ENCODE data around the gene NKAIN4. TPM values are rescaled to one million over a fixed set of nuclear protein-coding genes. Genes with fewer than 3 reads are reported as not detected.

The NKAIN4 gene
- polyA plus RNA-seq = 6.8 TPM
- long read RNA-seq, donor 1 = 0 reads
- long read RNA-seq, donor 2, partial matches to known transcripts = 0 of 5 reads
- long read RNA-seq, donor 2, other reads (novel, unspliced or antisense) = 0 of 5 reads
- long read RNA-seq, donor 3, partial matches to known transcripts = 0 of 1 reads
- long read RNA-seq, donor 3, other reads (novel, unspliced or antisense) = 0 of 1 reads
- long read RNA-seq, donor 4 = 0 reads
- long read RNA-seq, donor 5, partial matches to known transcripts = 0 of 1 reads
- long read RNA-seq, donor 5, other reads (novel, unspliced or antisense) = 0 of 1 reads
- long read RNA-seq, donor 6, partial matches to known transcripts = 0 of 2 reads
- long read RNA-seq, donor 6, other reads (novel, unspliced or antisense) = 0 of 2 reads
- long read RNA-seq, donor 7, partial matches to known transcripts = 0 of 4 reads
- long read RNA-seq, donor 7, other reads (novel, unspliced or antisense) = 0 of 4 reads
- long read RNA-seq, donor 8, partial matches to known transcripts = 0 of 2 reads
- long read RNA-seq, donor 8, other reads (novel, unspliced or antisense) = 0 of 2 reads
- long read RNA-seq, donor 9, partial matches to known transcripts = 0 of 2 reads
- long read RNA-seq, donor 9, other reads (novel, unspliced or antisense) = 0 of 2 reads
- long read RNA-seq, donor 10 = 0 reads
- long read RNA-seq, donor 11, partial matches to known transcripts = 0 of 3 reads
- long read RNA-seq, donor 11, other reads (novel, unspliced or antisense) = 0 of 3 reads

DNA sequence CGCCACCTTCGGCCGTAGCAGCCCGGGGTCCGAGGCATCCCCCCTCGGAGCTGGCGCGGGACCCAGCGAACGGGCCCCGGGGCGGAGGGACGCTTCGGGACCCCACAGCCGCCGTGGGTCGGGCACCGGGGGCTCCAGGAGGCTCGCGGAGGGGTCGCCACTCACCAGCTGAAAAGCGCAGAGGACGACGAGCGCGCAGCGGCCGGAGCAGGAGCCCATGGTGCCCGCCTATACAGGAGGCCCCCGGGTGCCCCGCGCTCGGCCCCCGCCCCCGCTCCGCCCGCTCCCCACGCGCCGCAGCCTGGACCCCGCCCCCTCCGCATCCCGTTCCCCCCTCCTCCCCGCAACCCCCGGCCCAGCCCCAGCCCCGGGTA lies at the start of gene NKAIN4:
Gene NKAIN4, minus strand, starts transcription at position 232 of the 374 bp plus-strand sequence. Its CDS starts 13 bp downstream, at position 219.
- peaks cover 3% of the 10 kb centered on the region for H3K9me3 ChIP-seq (ENCODE audit: control insufficient read depth, low read depth, low read length)
- H3K4me1 ChIP-seq (ENCODE audit: control insufficient read depth, insufficient read depth, low read length) = peaks cover 12% of the 10 kb centered on the region
- no peaks in the 10 kb centered on the region for H3K36me3 ChIP-seq (ENCODE audit: control insufficient read depth, insufficient read depth, low read length)
- H3K4me3 ChIP-seq (ENCODE audit: low read length) = peak within 1 kb of the TSS; percentile 16
- H3K27ac ChIP-seq (ENCODE audit: low read length) = no peak within 1 kb of the TSS
- peaks cover 44% of the 10 kb centered on the region for H3K27me3 ChIP-seq (ENCODE audit: control insufficient read depth, insufficient read depth, low read length)
- no CpG with 5 or more reads among the region's 46 CpGs for WGBS (ENCODE audit: insufficient coverage, low lambda C conversion rate)
- no peak for DNase-seq

DNA sequence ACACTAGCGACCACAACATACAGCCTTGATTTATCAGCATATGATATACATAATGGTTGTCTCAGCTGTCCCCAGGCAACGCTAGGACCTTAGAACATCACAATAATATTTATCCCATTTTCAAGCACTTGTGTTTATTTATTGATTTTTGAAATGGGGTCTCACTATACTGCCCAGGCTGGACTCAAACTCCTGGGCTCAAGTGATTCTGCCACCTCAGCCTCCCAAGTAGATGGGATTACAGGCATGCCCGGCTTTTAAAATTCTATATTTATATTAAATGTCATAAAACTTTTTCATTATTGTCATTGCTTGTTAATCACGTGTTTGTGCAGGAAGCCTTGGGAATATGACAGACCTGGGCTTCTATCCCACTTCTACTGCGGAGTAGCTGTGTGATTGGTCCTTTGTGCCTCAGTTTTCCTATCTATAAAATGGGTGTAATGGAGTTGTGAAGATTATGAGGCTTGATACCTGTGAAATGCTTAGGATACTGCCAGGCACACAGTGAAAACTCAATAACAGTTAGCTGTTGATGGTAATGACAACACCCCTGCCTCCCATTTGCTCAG lies 48.9 kb upstream of the NKAIN4 start:
- no peaks in the 10 kb centered on the region for H3K9me3 ChIP-seq (ENCODE audit: control insufficient read depth, low read depth, low read length)
- 60% methylated on average over 1 of the region's 5 CpGs for WGBS (ENCODE audit: insufficient coverage, low lambda C conversion rate)
- no peaks in the 10 kb centered on the region for H3K4me1 ChIP-seq (ENCODE audit: control insufficient read depth, insufficient read depth, low read length)
- H3K4me3 ChIP-seq (ENCODE audit: low read length) = no peak overlapping the region
- no peak for DNase-seq
- no peaks in the 10 kb centered on the region for H3K36me3 ChIP-seq (ENCODE audit: control insufficient read depth, insufficient read depth, low read length)
- no peak overlapping the region for H3K27ac ChIP-seq (ENCODE audit: low read length)
- H3K27me3 ChIP-seq (ENCODE audit: control insufficient read depth, insufficient read depth, low read length) = peaks cover 11% of the 10 kb centered on the region

- no peaks in the 10 kb centered on the region for H3K36me3 ChIP-seq (ENCODE audit: control insufficient read depth, insufficient read depth, low read length)
- no peak for DNase-seq
- no peaks in the 10 kb centered on the region for H3K4me1 ChIP-seq (ENCODE audit: control insufficient read depth, insufficient read depth, low read length)
- 100% methylated on average over 1 of the region's 1 CpG for WGBS (ENCODE audit: insufficient coverage, low lambda C conversion rate)
- no peaks in the 10 kb centered on the region for H3K9me3 ChIP-seq (ENCODE audit: control insufficient read depth, low read depth, low read length)
- H3K27me3 ChIP-seq (ENCODE audit: control insufficient read depth, insufficient read depth, low read length) = peaks cover 19% of the 10 kb centered on the region
- no peak overlapping the region for H3K4me3 ChIP-seq (ENCODE audit: low read length)
- no peak overlapping the region for H3K27ac ChIP-seq (ENCODE audit: low read length)
Observed at GRCh38 chr20:63301671-63302070, 47.4 kb upstream of the NKAIN4 start.

DNA sequence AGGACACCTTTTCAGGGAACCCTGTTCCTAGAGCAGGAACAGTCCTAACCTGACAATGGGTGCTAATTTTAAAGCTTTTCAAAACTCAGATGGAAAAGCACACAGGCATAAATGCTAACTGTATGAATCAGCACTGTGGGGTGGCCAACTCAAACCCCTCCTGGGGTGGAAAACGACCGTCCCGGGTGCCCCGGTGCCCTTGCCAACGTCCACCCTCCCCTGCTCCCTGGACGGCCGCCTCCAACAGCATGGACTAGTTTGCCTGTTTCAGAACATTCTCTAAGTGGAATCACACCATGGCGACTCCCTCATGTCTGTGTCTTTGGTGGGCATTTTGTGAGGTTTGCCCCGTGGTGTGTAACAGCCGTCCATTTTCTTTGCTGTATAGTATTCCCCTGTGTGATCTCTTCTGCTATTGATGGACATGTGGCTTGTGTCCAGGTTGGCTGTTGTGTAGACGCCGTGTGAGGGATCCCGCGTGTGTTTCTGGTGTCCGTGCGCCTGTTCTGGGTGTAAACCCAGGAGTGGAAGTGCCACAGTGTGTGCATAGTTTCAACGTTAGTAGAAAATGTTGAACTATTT lies 44.6 kb upstream of the NKAIN4 start:
- no peak overlapping the region for H3K27ac ChIP-seq (ENCODE audit: low read length)
- H3K9me3 ChIP-seq (ENCODE audit: control insufficient read depth, low read depth, low read length) = peaks cover 2% of the 10 kb centered on the region
- no peaks in the 10 kb centered on the region for H3K4me1 ChIP-seq (ENCODE audit: control insufficient read depth, insufficient read depth, low read length)
- DNase-seq = no peak
- no peaks in the 10 kb centered on the region for H3K36me3 ChIP-seq (ENCODE audit: control insufficient read depth, insufficient read depth, low read length)
- H3K27me3 ChIP-seq (ENCODE audit: control insufficient read depth, insufficient read depth, low read length) = peaks cover 39% of the 10 kb centered on the region
- no peak overlapping the region for H3K4me3 ChIP-seq (ENCODE audit: low read length)
- 100% methylated on average over 1 of the region's 17 CpGs for WGBS (ENCODE audit: insufficient coverage, low lambda C conversion rate)

DNA sequence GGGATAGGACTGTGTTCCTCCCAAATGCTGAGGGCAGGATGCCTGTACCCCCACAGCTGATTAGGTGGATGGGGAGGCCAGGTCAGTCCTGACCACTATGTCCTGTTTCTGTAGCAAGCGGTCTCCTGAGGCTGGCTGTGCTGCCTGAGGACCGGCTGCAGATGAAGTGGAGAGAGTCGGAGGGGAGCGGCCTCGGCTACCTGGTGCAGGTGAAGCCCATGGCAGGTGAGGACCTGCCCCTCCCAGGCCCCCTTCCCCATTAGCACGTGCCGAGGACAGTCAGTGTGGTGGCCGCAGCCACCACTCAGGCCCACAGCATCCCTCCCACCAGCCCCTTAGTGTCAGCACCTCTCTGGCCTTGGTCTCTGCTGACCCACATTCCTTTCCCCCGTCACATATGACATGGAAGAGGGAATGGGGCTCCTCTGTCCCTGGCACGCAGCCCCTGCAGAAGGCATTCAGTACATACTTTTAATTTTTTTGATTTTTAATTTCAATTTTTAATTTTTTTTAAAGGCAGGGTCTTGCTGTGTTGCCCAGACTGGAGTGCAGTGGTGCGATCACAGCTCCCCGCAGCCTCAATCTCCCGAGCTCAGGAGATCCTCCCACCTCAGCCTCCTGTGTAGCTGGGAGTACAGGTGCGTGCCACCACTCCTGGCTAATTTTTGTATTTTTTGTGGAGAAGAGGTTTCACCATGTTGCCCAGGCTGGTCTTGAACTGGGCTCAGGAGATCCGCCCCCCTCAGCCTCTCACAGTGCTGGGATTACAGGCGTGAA lies 43.7 kb upstream of the NKAIN4 start:
- no peak overlapping the region for H3K4me3 ChIP-seq (ENCODE audit: low read length)
- WGBS (ENCODE audit: insufficient coverage, low lambda C conversion rate) = 100% methylated on average over 1 of the region's 16 CpGs
- DNase-seq = no peak
- H3K27ac ChIP-seq (ENCODE audit: low read length) = no peak overlapping the region
- H3K27me3 ChIP-seq (ENCODE audit: control insufficient read depth, insufficient read depth, low read length) = peaks cover 44% of the 10 kb centered on the region
- no peaks in the 10 kb centered on the region for H3K36me3 ChIP-seq (ENCODE audit: control insufficient read depth, insufficient read depth, low read length)
- peaks cover 2% of the 10 kb centered on the region for H3K9me3 ChIP-seq (ENCODE audit: control insufficient read depth, low read depth, low read length)
- H3K4me1 ChIP-seq (ENCODE audit: control insufficient read depth, insufficient read depth, low read length) = no peaks in the 10 kb centered on the region

GRCh38 chr20:63297371-63297781 lies 43.1 kb upstream of the NKAIN4 start:
- Histone ChIP-seq H3K4me1 (ENCODE audit: control insufficient read depth, insufficient read depth, low read length) (no peaks in the 10 kb centered on the region), H3K36me3 (ENCODE audit: control insufficient read depth, insufficient read depth, low read length) (no peaks in the 10 kb centered on the region), H3K27ac (ENCODE audit: low read length) (no peak overlapping the region), H3K4me3 (ENCODE audit: low read length) (no peak overlapping the region), H3K27me3 (ENCODE audit: control insufficient read depth, insufficient read depth, low read length) (peaks cover 44% of the 10 kb centered on the region), H3K9me3 (ENCODE audit: control insufficient read depth, low read depth, low read length) (peaks cover 2% of the 10 kb centered on the region)
- no peak for DNase-seq
- no CpG with 5 or more reads among the region's 11 CpGs for WGBS (ENCODE audit: insufficient coverage, low lambda C conversion rate)

GRCh38 chr20:63296531-63297299 lies 42.5 kb upstream of the NKAIN4 start:
- Histone ChIP-seq H3K9me3 (ENCODE audit: control insufficient read depth, low read depth, low read length) (peaks cover 2% of the 10 kb centered on the region), H3K4me1 (ENCODE audit: control insufficient read depth, insufficient read depth, low read length) (no peaks in the 10 kb centered on the region), H3K27ac (ENCODE audit: low read length) (no peak overlapping the region), H3K27me3 (ENCODE audit: control insufficient read depth, insufficient read depth, low read length) (peaks cover 44% of the 10 kb centered on the region), H3K36me3 (ENCODE audit: control insufficient read depth, insufficient read depth, low read length) (no peaks in the 10 kb centered on the region), H3K4me3 (ENCODE audit: low read length) (no peak overlapping the region)
- DNase-seq = no peak
- no CpG with 5 or more reads among the region's 18 CpGs for WGBS (ENCODE audit: insufficient coverage, low lambda C conversion rate)

DNA sequence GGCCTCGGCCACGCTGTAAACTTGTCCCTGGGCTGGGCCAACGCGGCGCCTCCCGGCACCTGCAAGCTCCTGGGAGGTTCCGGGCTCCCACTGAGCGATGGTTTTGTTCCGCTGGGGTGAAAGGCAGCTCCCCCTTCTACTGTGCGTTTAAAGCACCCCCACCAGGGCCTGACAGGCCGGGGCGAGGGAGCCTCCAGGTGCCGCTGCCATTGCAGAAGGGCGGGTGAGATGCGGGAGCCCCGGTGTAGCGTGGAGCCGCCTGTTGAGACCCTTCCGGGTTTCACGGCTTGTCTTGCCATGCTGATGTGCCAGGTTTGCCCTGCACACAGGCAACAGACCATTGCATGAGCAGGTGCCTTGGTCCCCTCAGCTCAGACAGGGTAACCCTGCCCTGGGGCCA lies 41.6 kb upstream of the NKAIN4 start:
- Histone ChIP-seq H3K27me3 (ENCODE audit: control insufficient read depth, insufficient read depth, low read length) (peaks cover 44% of the 10 kb centered on the region), H3K9me3 (ENCODE audit: control insufficient read depth, low read depth, low read length) (peaks cover 2% of the 10 kb centered on the region), H3K27ac (ENCODE audit: low read length) (no peak overlapping the region), H3K36me3 (ENCODE audit: control insufficient read depth, insufficient read depth, low read length) (no peaks in the 10 kb centered on the region), H3K4me3 (ENCODE audit: low read length) (no peak overlapping the region), H3K4me1 (ENCODE audit: control insufficient read depth, insufficient read depth, low read length) (no peaks in the 10 kb centered on the region)
- no peak for DNase-seq
- no CpG with 5 or more reads among the region's 20 CpGs for WGBS (ENCODE audit: insufficient coverage, low lambda C conversion rate)

- Histone ChIP-seq H3K27me3 (ENCODE audit: control insufficient read depth, insufficient read depth, low read length) (peaks cover 44% of the 10 kb centered on the region), H3K27ac (ENCODE audit: low read length) (no peak overlapping the region), H3K4me3 (ENCODE audit: low read length) (no peak overlapping the region), H3K36me3 (ENCODE audit: control insufficient read depth, insufficient read depth, low read length) (no peaks in the 10 kb centered on the region), H3K9me3 (ENCODE audit: control insufficient read depth, low read depth, low read length) (peaks cover 2% of the 10 kb centered on the region), H3K4me1 (ENCODE audit: control insufficient read depth, insufficient read depth, low read length) (no peaks in the 10 kb centered on the region)
- no peak for DNase-seq
- no CpG with 5 or more reads among the region's 17 CpGs for WGBS (ENCODE audit: insufficient coverage, low lambda C conversion rate)
Observed at GRCh38 chr20:63295422-63295821, 41.2 kb upstream of the NKAIN4 start.

All from large intestine (tissue), 12 donors.